OCI-LY7 (cell line): ENCODE data around the gene ACOT6.

Experiments
- CTCF ChIP-seq: fragments of 200-600 bp; sonication (generic); conservative IDR thresholded peaks from 2 replicates; pipeline ENCODE4 v1.5.1; 2014; ENCODE audit warnings: mild to moderate bottlenecking, antibody characterized with exemption, low read length, moderate library complexity, mixed read lengths
- EZH2phosphoT487 ChIP-seq: fragments of 200-600 bp; sonication (generic); IDR thresholded peaks from 2 replicates; pipeline ENCODE4 v1.6.1; 2018; ENCODE audit warnings: low read depth, borderline replicate concordance, mild to moderate bottlenecking, mixed run types, antibody characterized with exemption, low read length, moderate library complexity, mixed read lengths

- no peak for TF ChIP-seq CTCF
- TF ChIP-seq EZH2phosphoT487: no peak
These were observed 55.5 kb downstream of the ACOT6 start for GRCh38 chr14:73667854-73668253.
